Fibroblast of gingiva (primary cell): ENCODE data around the gene DUSP1.

Source experiments
- DNase-seq: peaks from one replicate; pipeline ENCODE4 v3.0.0-alpha.2; 2011; ENCODE audit warnings: low read depth

DUSP1 gene

GRCh38 chr5:172724242-172725183, 46.5 kb downstream of the DUSP1 start:
- no peak for DNase-seq

GRCh38 chr5:172723508-172723907, 47.5 kb downstream of the DUSP1 start:
- DNase-seq, result no peak

GRCh38 chr5:172722327-172722815, 48.6 kb downstream of the DUSP1 start:
- DNase-seq, result no peak

- peak; percentile 88 for DNase-seq
Observed at GRCh38 chr5:172721455-172722326, 49.3 kb downstream of the DUSP1 start.

- DNase-seq, result no peak
Observed at GRCh38 chr5:172720655-172721054, 50.3 kb downstream of the DUSP1 start.

- DNase-seq, result no peak
Observed at GRCh38 chr5:172719211-172719610, 51.8 kb downstream of the DUSP1 start.

- no peak for DNase-seq
Observed at GRCh38 chr5:172718527-172719114, 52.4 kb downstream of the DUSP1 start.
